Uterus (tissue), 4 donors: ENCODE measurements around the gene TLN1. TPM values are rescaled to one million over a fixed set of nuclear protein-coding genes. Genes with fewer than 3 reads are reported as not detected.

Experiments
- DNase-seq, 2 donors: peaks; one replicate each; pipeline ENCODE4 v3.0.0-alpha.2; 2019 to 2020
- H3K27ac ChIP-seq, 2 donors: fragments of 200-600 bp; sonication (generic); 1 replicate in 1 of 2; 2 replicates in 1 of 2; pipeline ENCODE4 v1.5.1; 2016 to 2018
- H3K27me3 ChIP-seq, 2 donors: fragments of 200-600 bp; sonication (generic); one replicate each; pipeline ENCODE4 v1.5.1; 2018 to 2019; ENCODE audit warnings: control low read depth in 1 of 2
- H3K36me3 ChIP-seq, 2 donors: fragments of 200-600 bp; sonication (generic); one replicate each; pipeline ENCODE4 v1.5.1; 2019; ENCODE audit warnings: control low read depth in 1 of 2
- H3K4me1 ChIP-seq, 2 donors: fragments of 200-600 bp; sonication (generic); one replicate each; pipeline ENCODE4 v1.5.1; 2018 to 2019; ENCODE audit warnings: control low read depth in 1 of 2
- H3K4me3 ChIP-seq, 2 donors: fragments of 200-600 bp; sonication (generic); 1 replicate in 1 of 2; 2 replicates in 1 of 2; pipeline ENCODE4 v1.5.1; 2018 to 2019; ENCODE audit warnings: mild to moderate bottlenecking in 1 of 2
- H3K9me3 ChIP-seq, 2 donors: fragments of 200-600 bp; sonication (generic); one replicate each; pipeline ENCODE4 v1.5.1; 2019; ENCODE audit warnings: control low read depth in 1 of 2
- POLR2A ChIP-seq, 2 donors: fragments of 450-650 bp; IDR thresholded peaks; one replicate each; pipeline ENCODE4 v1.6.1; 2016; ENCODE audit warnings: antibody characterized with exemption in 2 of 2, mild to moderate bottlenecking in 1 of 2, moderate library complexity in 1 of 2
- intact Hi-C: fragments of 100-400 bp; cut with DNase I; formaldehyde crosslinking; loops from one replicate; pipeline ENCODE4 v1.15.1; 2023; ENCODE audit warnings: low total_unique reads
- total RNA-seq, 4 donors: library from RNA; depleted of rRNA in 3 of 4; stranded (reverse); fragments of >200 nt in 3 of 4; gene quantifications; one replicate each; pipeline versions ENCODE4 v1.1.0 to v1.2.4, GENCODE V29; 2014 to 2023
- TF ChIP-seq, protein P1 (sequence below), 4 experiments: fragments of 200-600 bp in 2 of 4; fragments of 450-650 bp in 2 of 4; sonication (generic) in 2 of 4; IDR thresholded peaks; one replicate each; pipeline ENCODE4 v1.5.1; 2016 to 2019; ENCODE audit warnings: antibody characterized with exemption in 4 of 4, mild to moderate bottlenecking in 2 of 4, moderate library complexity in 1 of 4
- donor health status: DM: yes; HTN: yes; CAD: no.

The TLN1 gene
- total RNA-seq, 4 donors from 2014 or later = 202 to 540 (median 281) TPM

DNA sequence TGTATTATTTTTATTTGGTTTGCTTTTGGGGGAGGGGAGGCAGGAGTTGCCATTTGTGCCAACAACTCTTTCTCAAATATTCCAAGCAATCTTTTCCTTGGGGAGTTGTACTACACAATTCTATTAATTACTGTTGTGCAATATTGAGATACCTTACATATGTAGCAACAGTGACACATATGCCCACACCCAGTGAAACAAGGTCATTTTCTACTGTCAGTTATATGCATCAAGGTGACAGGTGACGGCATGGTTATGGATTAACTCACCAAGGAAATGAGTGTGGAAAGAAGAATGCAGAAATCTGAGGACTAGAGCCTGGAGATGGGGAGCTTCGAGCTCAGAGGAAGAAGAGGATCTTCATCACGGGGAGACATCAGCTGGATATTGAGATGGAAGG, 39.9 kb upstream of the TLN1 start:
- H3K36me3 ChIP-seq = no peaks in the 10 kb centered on the region
- no peaks in the 10 kb centered on the region for H3K9me3 ChIP-seq
- TF ChIP-seq, protein P1, sequence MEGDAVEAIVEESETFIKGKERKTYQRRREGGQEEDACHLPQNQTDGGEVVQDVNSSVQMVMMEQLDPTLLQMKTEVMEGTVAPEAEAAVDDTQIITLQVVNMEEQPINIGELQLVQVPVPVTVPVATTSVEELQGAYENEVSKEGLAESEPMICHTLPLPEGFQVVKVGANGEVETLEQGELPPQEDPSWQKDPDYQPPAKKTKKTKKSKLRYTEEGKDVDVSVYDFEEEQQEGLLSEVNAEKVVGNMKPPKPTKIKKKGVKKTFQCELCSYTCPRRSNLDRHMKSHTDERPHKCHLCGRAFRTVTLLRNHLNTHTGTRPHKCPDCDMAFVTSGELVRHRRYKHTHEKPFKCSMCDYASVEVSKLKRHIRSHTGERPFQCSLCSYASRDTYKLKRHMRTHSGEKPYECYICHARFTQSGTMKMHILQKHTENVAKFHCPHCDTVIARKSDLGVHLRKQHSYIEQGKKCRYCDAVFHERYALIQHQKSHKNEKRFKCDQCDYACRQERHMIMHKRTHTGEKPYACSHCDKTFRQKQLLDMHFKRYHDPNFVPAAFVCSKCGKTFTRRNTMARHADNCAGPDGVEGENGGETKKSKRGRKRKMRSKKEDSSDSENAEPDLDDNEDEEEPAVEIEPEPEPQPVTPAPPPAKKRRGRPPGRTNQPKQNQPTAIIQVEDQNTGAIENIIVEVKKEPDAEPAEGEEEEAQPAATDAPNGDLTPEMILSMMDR (IDR thresholded peaks at IDR 0.05) = no peak
- no peak for TF ChIP-seq POLR2A (IDR thresholded peaks at IDR 0.05)
- H3K27ac ChIP-seq = no peak overlapping the region
- H3K4me1 ChIP-seq = no peaks in the 10 kb centered on the region
- no peak overlapping the region for H3K4me3 ChIP-seq
- H3K27me3 ChIP-seq = no peaks in the 10 kb centered on the region
- intact Hi-C loops = no loop called here
- DNase-seq = no peak

DNA sequence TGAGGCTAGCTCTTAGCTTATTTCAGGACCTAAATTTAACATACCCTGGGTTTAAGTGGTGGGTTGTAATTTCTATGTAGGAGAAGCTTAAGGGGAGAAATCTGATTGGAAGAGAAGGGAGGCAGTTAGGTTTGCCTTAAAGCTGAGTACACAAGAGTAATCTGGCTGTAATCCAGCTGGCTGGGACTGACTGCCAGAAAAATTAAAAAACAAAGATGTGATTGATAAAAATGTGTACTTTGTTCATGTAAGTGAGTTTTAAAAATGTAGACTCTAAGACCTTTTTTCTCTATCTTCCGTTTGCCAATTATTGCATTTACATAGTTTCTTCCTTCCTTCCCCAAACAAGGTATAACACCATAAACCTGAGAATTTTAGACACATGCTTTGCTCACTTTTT, 39.5 kb upstream of the TLN1 start:
- no peak for DNase-seq
- TF ChIP-seq, protein P1 (IDR thresholded peaks at IDR 0.05) = no peak
- TF ChIP-seq POLR2A (IDR thresholded peaks at IDR 0.05) = no peak
- no peaks in the 10 kb centered on the region for H3K27me3 ChIP-seq
- H3K27ac ChIP-seq = peak overlapping the region in 1 of 2 donors; percentile 16
- no peaks in the 10 kb centered on the region for H3K36me3 ChIP-seq
- H3K9me3 ChIP-seq = no peaks in the 10 kb centered on the region
- H3K4me1 ChIP-seq = no peaks in the 10 kb centered on the region
- H3K4me3 ChIP-seq = no peak overlapping the region
- intact Hi-C loops = no loop called here

DNA sequence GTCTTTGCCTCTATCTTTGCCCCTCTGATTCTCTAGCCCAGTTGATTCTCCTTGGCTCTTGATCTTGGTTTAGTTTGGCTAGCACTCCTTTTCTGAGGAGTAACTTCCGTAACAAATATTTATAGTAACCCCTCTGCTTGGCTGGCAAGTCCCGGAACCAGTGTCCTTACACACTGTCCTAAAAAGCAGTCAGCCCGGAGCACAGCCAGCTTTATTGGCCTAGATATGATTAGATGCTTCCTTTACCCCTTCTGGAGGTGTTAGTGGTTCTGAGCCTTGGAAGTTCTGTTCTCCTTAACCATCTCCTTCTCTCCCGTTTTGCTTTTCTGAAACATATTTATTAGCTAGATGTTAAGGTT, 39.1 kb upstream of the TLN1 start:
- DNase-seq = no peak

DNA sequence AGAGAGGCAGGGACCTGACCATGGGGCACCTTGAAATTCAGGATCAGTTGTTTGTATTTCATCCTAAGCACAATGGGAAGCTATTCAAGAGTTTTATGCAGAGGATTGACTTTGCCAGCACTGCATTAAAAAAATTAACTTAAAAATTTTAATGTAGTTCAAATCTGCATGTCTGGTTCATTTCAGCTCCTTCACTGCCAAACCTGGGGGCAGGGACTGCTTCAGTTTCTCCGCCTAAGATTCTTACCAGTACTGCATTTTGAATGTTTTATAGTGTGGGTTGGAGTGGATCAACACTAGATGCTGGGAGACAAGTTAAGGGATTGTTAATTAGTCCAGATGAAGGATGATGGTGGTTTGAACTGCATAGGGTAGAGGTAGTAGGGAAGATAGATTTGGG, 37.8 kb upstream of the TLN1 start:
- intact Hi-C loops = no loop called here
- Histone ChIP-seq H3K27ac (no peak overlapping the region), H3K4me1 (no peaks in the 10 kb centered on the region), H3K4me3 (no peak overlapping the region), H3K27me3 (no peaks in the 10 kb centered on the region), H3K9me3 (no peaks in the 10 kb centered on the region), H3K36me3 (no peaks in the 10 kb centered on the region)
- no peak for DNase-seq
- no peak for TF ChIP-seq POLR2A (IDR thresholded peaks at IDR 0.05)
- TF ChIP-seq, protein P1 (IDR thresholded peaks at IDR 0.05) = no peak

More for the DNA sequence above, 39.1 kb upstream of the TLN1 start:
- H3K4me3 ChIP-seq = no peak overlapping the region
- H3K27ac ChIP-seq = peak overlapping the region in 1 of 2 donors; percentile 16
- H3K27me3 ChIP-seq = no peaks in the 10 kb centered on the region
- intact Hi-C loops = no loop called here
- no peaks in the 10 kb centered on the region for H3K4me1 ChIP-seq
- no peaks in the 10 kb centered on the region for H3K9me3 ChIP-seq
- TF ChIP-seq POLR2A (IDR thresholded peaks at IDR 0.05) = no peak
- TF ChIP-seq, protein P1 (IDR thresholded peaks at IDR 0.05) = no peak
- H3K36me3 ChIP-seq = no peaks in the 10 kb centered on the region

DNA sequence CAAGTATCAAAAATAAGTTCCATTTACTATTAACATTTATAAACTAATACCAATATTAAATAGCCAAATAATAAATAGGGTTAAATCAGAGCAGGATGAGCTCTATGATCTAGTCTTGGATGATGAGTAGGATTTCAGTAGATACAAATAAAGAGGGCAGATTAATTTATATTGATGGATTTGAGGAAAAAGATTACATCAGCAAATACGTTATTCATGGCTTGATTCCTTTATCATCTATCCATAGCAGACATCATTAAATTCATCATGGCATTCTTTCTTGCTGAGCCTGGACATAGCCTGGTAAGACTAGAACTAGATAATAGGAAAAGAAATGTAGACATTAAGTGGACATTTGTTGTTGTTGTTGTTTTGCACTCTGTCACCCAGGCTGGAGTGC, 35.5 kb upstream of the TLN1 start:
- intact Hi-C loops = no loop called here
- DNase-seq = no peak
- Histone ChIP-seq H3K4me3 (no peak overlapping the region), H3K27ac (no peak overlapping the region), H3K27me3 (no peaks in the 10 kb centered on the region), H3K4me1 (no peaks in the 10 kb centered on the region), H3K9me3 (no peaks in the 10 kb centered on the region), H3K36me3 (no peaks in the 10 kb centered on the region)
- no peak for TF ChIP-seq POLR2A (IDR thresholded peaks at IDR 0.05)
- TF ChIP-seq, protein P1 (IDR thresholded peaks at IDR 0.05) = no peak
